DND-41 (cell line): Measurements from ENCODE around the gene DOCK4.
A peak's percentile ranks its signal among the peaks of the same experiment; 100 is the strongest.

Source experiments
- ATAC-seq: fragments of 200-7000 bp; cut with Tn5 transposase; 3 replicates; pipeline ENCODE4 v1.9.1; 2021; ENCODE audit warnings: low read depth; ENCODE audit not compliant: insufficient read depth
- DNase-seq: peaks from one replicate; pipeline ENCODE4 v3.0.0-alpha.2; 2020
- H2AFZ ChIP-seq: 2 replicates; pipeline ENCODE4 v1.6.0; 2012; ENCODE audit warnings: low read depth, low read length
- H3K27ac ChIP-seq: 2 replicates; pipeline ENCODE4 v1.5.1; 2012; ENCODE audit warnings: low read length, inconsistent platforms
- H3K27me3 ChIP-seq: fragments of 200-600 bp; sonication (generic); 2 replicates; pipeline ENCODE4 v1.6.0; 2012; ENCODE audit warnings: low read length, mild to moderate bottlenecking, inconsistent platforms; ENCODE audit not compliant: insufficient read depth, poor library complexity
- H3K36me3 ChIP-seq: 2 replicates; pipeline ENCODE4 v1.5.1; 2012; ENCODE audit warnings: low read length, inconsistent platforms; ENCODE audit not compliant: insufficient read depth
- H3K4me1 ChIP-seq: 2 replicates; pipeline ENCODE4 v1.5.1; 2012; ENCODE audit warnings: mild to moderate bottlenecking, low read length; ENCODE audit not compliant: insufficient read depth
- H3K4me2 ChIP-seq: 2 replicates; pipeline ENCODE4 v1.6.0; 2012; ENCODE audit warnings: mild to moderate bottlenecking, moderate library complexity, low read length, inconsistent platforms; ENCODE audit not compliant: insufficient read depth
- H3K4me3 ChIP-seq, 2 experiments: fragments of 200-600 bp in 1 of 2; shearing (Covaris generic) in 1 of 2; 2 replicates each; pipeline ENCODE4 v1.5.1; 2012 to 2016; ENCODE audit warnings: inconsistent platforms in 2 of 2, low read length in 2 of 2, mild to moderate bottlenecking in 2 of 2, low read depth in 1 of 2, moderate library complexity in 1 of 2
- H3K79me2 ChIP-seq: 2 replicates; pipeline ENCODE4 v1.6.0; 2012; ENCODE audit warnings: low read length, inconsistent platforms; ENCODE audit not compliant: insufficient read depth
- H3K9ac ChIP-seq: 2 replicates; pipeline ENCODE4 v1.6.0; 2012; ENCODE audit warnings: low read depth, mild to moderate bottlenecking, inconsistent platforms, low read length, moderate library complexity
- H3K9me3 ChIP-seq: 2 replicates; pipeline ENCODE4 v1.5.1; 2012; ENCODE audit warnings: low read length, moderate library complexity, mild to moderate bottlenecking, inconsistent platforms; ENCODE audit not compliant: insufficient read depth, severe bottlenecking
- H4K20me1 ChIP-seq: 2 replicates; pipeline ENCODE4 v1.6.0; 2012; ENCODE audit warnings: low read length; ENCODE audit not compliant: insufficient read depth
- EZH2 ChIP-seq: IDR thresholded peaks from 3 replicates; pipeline ENCODE4 v1.6.1; 2012; ENCODE audit warnings: borderline replicate concordance, low read depth, mild to moderate bottlenecking, moderate library complexity, low read length, inconsistent platforms; ENCODE audit not compliant: severe bottlenecking
- TF ChIP-seq, protein P1 (sequence below): IDR thresholded peaks from 2 replicates; pipeline ENCODE4 v1.5.1; 2012; ENCODE audit warnings: borderline replicate concordance, low read length, moderate library complexity, mild to moderate bottlenecking; ENCODE audit not compliant: poor library complexity, severe bottlenecking; ENCODE audit errors: extremely low read depth

DOCK4 gene

DNA sequence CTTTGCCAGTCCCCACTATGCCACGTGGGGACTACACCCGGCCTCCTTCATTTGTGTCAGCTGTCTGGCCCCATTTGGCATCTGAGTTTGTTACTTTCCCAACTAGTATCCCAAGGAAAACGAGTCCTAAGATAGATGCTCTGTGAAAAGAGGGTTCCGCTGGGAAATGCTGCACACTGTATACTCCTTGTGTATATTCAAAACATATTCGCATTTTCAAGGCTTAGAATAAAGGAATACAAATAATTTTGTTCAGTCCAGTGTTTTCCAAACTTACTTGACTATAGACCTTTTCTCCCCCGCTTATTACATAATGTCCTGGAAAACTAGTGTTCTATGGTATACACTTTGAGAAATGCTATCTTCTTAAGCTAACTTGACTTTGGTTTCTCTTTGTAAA is 476.1 kb downstream of the DOCK4 start:
- Histone ChIP-seq H3K4me1 (peaks cover 8% of the 10 kb centered on the region), H2AFZ (no peak overlapping the region; the same call in 1 of the 2 replicates), H3K36me3 (no peaks in the 10 kb centered on the region), H3K4me3 (no peak overlapping the region), H4K20me1 (no peaks in the 10 kb centered on the region), H3K27ac (0 out of 2 replicates have a peak overlapping the region, but pooled peaks have one; percentile 22), H3K4me2 (no peak overlapping the region), H3K9ac (no peak overlapping the region), H3K27me3 (no peaks in the 10 kb centered on the region), H3K79me2 (no peaks in the 10 kb centered on the region), H3K9me3 (no peaks in the 10 kb centered on the region)
- TF ChIP-seq EZH2, result no peak
- TF ChIP-seq, protein P1, sequence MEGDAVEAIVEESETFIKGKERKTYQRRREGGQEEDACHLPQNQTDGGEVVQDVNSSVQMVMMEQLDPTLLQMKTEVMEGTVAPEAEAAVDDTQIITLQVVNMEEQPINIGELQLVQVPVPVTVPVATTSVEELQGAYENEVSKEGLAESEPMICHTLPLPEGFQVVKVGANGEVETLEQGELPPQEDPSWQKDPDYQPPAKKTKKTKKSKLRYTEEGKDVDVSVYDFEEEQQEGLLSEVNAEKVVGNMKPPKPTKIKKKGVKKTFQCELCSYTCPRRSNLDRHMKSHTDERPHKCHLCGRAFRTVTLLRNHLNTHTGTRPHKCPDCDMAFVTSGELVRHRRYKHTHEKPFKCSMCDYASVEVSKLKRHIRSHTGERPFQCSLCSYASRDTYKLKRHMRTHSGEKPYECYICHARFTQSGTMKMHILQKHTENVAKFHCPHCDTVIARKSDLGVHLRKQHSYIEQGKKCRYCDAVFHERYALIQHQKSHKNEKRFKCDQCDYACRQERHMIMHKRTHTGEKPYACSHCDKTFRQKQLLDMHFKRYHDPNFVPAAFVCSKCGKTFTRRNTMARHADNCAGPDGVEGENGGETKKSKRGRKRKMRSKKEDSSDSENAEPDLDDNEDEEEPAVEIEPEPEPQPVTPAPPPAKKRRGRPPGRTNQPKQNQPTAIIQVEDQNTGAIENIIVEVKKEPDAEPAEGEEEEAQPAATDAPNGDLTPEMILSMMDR, result no peak
- DNase-seq (no peak), ATAC-seq (no peak)

DNA sequence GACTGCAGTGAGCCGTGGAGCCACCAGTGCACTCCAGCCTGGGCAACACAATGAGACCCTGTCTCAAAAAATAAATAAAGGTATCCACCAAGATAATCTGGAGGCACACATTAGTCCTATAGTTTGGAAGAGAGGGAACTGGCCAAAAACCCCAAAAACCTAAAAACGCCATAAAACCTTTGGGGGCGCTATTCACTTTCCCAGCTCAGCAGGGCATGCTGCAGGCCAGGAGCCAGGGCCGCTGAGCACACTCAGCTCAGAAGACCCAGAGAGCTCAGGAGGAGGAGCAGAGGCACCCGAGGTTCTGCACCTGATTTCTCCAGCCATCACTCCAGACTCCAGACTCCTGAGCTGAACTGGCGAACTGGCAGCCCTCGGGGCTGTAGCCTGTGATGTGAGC is 476.7 kb downstream of the DOCK4 start:
- H3K27me3 ChIP-seq, result no peaks in the 10 kb centered on the region
- no peaks in the 10 kb centered on the region for H3K9me3 ChIP-seq
- H3K27ac ChIP-seq, result no peak overlapping the region
- H3K9ac ChIP-seq, result no peak overlapping the region
- DNase-seq (no peak), ATAC-seq (0 out of 3 replicates have a peak, but pooled peaks have one; percentile 29)
- H3K36me3 ChIP-seq, result no peaks in the 10 kb centered on the region
- H2AFZ ChIP-seq, result no peak overlapping the region
- H4K20me1 ChIP-seq, result no peaks in the 10 kb centered on the region
- no peaks in the 10 kb centered on the region for H3K79me2 ChIP-seq
- H3K4me3 ChIP-seq, result no peak overlapping the region
- TF ChIP-seq, protein P1, result no peak
- no peak for TF ChIP-seq EZH2
- peaks cover 8% of the 10 kb centered on the region for H3K4me1 ChIP-seq
- no peak overlapping the region for H3K4me2 ChIP-seq

DNA sequence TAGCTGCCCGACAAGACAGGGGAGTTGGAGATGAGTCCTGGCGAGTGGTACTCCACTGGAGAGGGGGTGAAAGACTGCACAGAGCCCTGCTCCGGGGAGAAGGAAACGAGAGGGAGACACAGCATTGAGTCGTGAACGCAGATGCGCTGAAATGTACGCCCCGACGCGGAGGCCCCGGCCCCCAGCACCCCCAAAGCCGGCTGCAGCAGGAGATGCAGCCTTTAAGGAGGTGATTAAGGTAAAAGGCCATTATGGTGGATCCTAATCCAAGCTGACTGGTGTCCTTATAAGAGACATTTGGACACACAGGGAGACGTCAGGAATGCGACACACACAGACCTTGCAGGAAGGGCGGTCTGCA is 477.6 kb downstream of the DOCK4 start:
- no peaks in the 10 kb centered on the region for H3K79me2 ChIP-seq
- H3K4me3 ChIP-seq, result no peak overlapping the region
- H4K20me1 ChIP-seq, result no peaks in the 10 kb centered on the region
- TF ChIP-seq EZH2, result no peak
- TF ChIP-seq, protein P1, result no peak
- H2AFZ ChIP-seq, result no peak overlapping the region
- H3K9ac ChIP-seq, result no peak overlapping the region
- H3K9me3 ChIP-seq, result no peaks in the 10 kb centered on the region
- no peak overlapping the region for H3K27ac ChIP-seq
- H3K27me3 ChIP-seq, result no peaks in the 10 kb centered on the region
- DNase-seq (no peak), ATAC-seq (no peak)
- H3K4me2 ChIP-seq, result no peak overlapping the region
- no peaks in the 10 kb centered on the region for H3K36me3 ChIP-seq
- H3K4me1 ChIP-seq, result peaks cover 8% of the 10 kb centered on the region

- H3K9me3 ChIP-seq, result no peaks in the 10 kb centered on the region
- H3K9ac ChIP-seq, result no peak overlapping the region
- H3K79me2 ChIP-seq, result no peaks in the 10 kb centered on the region
- no peaks in the 10 kb centered on the region for H4K20me1 ChIP-seq
- DNase-seq, result no peak
- H3K27ac ChIP-seq, result no peak overlapping the region
- no peaks in the 10 kb centered on the region for H3K36me3 ChIP-seq
- H3K4me2 ChIP-seq, result no peak overlapping the region
- ATAC-seq, result no peak
- TF ChIP-seq, protein P1, result no peak
- TF ChIP-seq EZH2, result no peak
- H3K4me1 ChIP-seq, result peaks cover 8% of the 10 kb centered on the region
- H2AFZ ChIP-seq, result no peak overlapping the region
- H3K4me3 ChIP-seq, result no peak overlapping the region
- no peaks in the 10 kb centered on the region for H3K27me3 ChIP-seq
Measured at GRCh38 chr7:111727905-111728634, 478.1 kb downstream of the DOCK4 start.
